HG03139 (cell line): ENCODE results near the gene ARHGEF16.

Experiments used
- ATAC-seq: cut with Tn5 transposase; IDR thresholded peaks from one replicate; pipeline ENCODE4 v1.9.1; 2021; ENCODE audit not compliant: unreplicated experiment

Gene ARHGEF16

DNA sequence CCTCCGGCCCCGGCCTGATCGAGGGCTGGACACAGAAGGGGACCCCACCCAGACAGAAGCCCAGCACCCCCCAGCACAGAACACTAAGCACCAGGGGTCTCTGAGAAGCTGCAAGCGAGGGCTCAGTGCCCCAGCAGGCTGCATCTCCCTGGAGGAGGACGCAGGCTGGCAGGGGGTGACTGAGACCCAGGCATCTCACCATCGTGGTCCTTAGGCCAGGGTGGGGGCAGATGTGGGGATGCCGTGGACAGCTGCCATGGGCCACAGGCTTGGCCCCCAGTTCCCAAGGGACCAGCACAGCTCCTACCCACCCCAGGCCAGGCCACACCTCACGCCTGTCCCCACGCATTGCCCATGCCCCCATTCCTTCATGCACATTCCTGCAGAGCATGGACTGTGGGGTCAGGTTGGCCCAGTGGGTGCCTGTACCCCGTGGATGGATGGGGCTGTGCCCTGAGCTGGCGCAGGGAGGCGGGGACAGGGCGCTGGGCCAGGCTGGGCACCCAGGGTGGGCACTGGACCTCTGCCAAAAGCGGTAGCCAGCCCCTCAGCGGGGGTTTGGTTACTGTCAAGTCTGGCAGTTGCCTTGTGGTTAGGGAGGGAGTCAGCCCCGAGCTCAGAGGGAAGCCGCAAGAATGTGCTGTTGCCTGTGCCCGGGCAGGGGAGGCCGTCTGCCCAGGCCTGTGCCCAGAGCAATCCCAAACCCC, 61.5 kb downstream of the ARHGEF16 start:
- ATAC-seq: no peak

DNA sequence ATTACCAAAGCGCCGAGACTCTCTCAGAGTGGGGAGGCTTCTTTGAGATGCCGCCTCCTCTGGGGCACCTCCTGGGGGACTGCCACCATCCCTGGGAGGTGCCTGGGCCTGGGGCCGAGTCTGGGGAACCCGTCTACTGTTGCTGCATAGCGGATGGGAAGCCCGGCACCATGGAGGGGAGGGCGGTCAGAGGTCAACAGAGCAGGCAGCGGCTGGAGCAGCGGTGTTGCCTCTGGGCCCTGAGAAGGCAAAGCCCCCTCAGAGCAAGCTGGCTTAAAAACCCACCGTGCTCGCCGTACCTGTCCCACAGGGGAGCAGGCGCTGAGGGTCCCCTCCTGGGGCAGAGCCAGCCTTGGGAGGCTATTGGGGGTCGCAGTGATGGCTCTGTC, 62.0 kb downstream of the ARHGEF16 start:
- ATAC-seq: no peak

DNA sequence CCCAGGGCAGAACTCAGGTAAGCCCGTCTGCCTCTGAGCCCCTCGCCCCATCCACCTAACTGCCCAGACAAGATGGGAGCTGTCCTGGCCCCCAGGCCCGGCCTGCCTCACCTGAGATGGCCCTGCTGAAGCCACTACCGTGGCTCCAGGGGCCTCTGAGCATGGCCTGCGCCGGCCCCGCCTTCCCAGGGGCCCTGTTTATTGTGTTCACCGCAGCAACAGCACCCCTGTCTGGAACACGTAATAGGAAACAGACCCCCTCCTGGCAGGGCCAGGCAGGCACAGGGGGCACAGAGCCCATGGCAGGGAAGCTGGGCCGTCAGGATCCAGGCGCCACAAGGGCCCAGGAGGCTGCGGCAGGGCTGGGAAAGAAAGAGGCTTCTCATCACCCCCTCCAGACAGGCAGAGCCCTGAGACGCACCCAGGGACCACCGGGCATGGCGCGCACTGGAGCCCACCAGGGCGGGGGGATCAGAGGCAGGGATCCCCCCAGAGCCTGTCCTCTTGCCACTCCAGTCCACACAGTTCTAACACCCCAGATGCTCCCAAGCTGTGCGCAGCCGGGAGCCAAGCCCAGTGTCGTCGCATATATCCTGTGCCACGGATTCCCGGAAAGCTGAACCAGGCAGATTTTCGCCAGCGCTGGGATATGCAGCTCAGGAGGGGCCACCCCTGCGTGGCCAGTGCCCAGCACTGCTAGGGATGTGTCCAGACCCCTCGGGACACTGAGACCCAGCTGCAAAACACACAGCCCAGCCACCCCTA, 62.6 kb downstream of the ARHGEF16 start:
- ATAC-seq: no peak

DNA sequence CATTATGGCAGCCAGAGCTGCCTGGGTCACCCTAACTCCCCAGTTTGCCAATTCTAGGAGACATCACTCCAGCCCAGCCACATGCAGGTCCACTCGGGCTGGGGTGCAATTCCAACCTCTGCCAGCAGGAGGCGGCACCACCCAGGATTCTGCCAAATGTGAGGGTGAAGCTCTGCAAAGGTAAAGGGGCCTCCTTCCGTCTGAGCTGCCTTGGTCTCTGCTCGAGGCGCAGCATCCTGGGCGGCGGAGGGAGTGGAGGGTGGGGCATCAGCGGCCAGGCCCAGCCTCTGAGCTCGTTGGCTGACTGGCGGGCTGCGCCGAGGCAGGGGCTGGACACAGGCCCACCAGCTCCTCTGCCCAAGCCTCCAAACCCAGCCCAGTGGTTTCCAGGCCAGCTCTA, 63.8 kb downstream of the ARHGEF16 start:
- ATAC-seq: no peak

DNA sequence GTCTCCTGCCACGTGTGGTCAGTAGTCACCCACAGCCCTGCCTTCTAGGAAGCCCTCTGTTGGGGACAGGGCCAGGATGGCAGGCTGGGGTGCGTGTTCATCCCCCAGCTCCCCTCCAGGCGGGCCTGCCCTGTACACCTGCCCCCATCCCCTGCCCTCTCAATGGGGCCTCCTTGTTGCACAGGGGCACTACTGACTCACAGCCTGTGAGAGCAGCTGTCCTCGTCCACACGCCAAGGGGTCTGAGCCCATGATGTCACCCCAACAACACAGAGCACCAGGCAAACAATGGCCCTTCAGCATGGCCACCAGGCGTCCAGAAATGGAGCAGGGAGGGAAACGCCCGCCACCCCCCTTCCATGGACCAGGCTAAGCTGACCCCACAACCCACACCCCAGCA, 64.3 kb downstream of the ARHGEF16 start:
- ATAC-seq: no peak

DNA sequence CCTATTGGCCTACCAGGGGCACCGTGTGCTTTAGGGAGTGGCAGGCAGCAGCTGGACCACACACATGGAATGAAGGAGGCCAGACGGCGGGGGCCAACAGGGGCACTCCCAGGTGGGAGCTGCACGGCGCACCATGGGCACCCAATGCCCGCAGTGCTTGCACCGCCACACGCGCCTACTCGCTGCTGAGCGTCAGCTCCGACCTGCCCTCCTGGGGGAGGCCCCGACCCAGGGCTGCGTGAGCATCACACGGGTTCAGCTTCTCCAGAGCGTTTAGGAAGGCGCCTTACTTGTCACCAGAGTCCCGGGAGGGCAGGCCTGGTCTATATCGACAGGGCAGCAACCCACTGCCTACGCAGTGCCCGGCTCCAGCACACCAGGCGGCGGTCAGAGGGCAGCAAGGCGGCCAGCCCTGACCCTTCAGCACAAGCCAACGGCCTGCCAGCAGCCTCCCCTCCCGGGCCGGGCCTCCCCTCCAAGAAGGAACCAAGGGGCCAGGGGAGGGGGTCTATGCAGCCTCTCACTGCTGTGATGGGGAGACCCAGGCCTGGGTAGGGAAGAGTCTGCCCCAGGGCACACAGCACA, 64.9 kb downstream of the ARHGEF16 start:
- no peak for ATAC-seq

DNA sequence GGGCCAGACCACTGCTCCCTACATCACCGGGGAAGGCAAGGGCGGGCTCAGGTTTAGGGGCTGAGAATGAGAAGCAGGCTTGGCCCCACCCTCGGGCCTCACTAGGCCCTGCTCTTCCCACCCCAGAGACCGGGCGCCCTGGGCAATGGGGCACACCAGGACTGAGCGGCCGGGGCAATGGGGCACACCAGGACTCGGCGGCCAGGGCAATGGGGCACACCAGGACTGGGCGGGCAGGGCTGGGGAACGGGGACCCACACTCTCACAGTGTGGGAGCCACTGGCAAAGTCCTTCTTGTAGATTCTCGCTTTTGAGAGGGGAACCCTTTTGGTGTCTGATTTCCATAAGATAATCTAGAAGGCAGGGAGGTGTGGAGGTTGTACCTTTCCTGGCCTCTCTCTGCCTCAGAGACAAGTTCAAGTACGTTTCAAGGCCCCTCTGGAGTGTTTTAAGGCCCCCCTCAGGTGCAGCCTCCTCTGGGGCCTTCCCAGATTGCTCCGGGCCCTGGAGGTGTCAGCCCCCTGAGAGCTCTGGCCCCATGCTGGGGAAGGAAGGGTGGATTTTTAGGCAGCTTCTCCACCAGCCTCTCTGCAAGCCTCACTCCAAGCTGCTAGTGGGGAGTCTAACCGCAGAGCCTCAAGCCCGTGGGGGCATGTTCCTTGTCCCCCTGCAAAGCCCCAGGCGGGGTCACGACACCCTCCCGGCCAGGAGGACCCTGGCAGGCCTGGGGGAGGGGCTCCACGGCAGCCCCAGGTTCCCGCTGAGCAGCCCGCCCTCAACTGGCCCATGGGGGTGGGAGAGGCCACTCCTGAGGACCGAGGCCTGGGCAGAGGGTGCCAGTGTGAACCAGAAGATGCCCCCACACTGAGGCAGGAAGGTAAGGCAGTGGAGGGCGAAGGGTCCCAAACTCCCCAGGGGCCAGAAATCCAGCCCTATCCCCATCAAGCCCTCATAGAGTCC, 66.2 kb downstream of the ARHGEF16 start:
- no peak for ATAC-seq

DNA sequence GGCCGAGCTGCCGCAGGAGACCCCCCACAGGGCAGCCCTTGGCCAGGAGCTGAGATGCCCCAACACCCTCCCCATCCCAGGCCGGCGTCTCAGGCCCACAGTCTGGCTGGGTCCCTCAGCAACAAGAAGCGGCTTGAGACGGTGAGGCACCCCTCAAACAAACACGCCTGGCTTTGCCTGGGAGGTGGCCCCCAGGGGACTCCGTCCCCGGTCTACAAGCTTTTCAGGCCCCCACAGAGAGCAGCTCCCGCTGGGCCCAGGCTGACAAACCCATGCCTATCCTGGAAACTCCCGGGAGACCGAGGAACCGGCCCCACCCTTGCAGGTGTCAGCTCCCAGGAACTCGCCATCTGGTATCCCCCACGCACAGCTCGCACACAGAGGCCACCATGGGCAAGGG, 67.0 kb downstream of the ARHGEF16 start:
- no peak for ATAC-seq

DNA sequence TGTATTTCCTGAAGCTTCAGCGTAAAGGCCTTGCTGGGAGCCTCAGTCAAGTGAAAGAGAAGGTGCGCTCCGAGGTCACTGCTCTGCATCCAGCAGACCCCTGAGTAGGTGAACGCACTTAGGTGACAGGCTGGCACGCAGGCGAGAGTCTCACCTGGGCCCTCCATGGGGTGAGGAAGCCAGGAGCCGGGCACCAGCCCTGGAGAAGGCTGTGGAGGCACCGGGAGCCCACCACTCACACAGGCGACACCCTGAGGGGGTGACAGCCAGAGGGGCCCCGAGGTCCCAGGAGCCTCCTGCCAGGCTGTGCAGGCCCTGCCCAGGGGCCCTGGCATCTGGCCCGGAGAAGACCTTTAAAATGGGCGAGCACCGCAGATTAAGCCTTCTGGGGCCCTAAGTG, 67.6 kb downstream of the ARHGEF16 start:
- no peak for ATAC-seq

DNA sequence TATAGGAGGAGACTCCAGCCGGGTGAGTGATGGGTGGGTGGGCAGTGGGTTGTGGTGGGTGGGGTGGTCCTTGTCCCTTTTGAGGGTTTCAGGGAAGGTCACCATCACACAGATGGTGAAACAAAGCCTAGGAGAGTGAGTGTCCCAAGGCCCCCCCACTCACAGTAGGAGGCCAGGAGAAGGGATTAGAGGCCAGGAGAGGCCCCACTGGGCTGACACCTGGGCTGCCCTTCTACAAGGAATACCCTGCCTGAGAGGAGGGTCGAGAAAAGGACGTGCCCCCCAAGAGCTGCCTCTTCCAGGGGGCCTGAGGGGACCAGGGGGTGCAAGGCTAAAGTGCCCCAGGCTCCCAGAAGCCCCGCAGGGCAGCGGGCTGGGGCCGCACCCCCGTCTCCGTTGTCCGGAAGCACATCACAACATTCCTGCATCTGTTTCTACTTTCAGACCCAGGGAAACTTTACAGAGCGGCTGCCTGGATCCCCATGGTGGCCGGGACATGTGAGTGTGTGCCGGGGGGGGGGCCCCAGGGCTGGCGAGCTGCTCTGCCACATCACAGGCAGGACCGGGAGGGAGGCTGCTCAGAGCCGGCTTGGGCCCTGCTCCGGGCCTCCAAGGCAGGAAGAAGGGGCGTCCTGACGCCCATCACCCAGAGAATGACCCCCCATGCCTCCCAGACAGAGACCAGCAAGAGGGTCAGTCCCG, 68.2 kb downstream of the ARHGEF16 start:
- ATAC-seq: no peak

DNA sequence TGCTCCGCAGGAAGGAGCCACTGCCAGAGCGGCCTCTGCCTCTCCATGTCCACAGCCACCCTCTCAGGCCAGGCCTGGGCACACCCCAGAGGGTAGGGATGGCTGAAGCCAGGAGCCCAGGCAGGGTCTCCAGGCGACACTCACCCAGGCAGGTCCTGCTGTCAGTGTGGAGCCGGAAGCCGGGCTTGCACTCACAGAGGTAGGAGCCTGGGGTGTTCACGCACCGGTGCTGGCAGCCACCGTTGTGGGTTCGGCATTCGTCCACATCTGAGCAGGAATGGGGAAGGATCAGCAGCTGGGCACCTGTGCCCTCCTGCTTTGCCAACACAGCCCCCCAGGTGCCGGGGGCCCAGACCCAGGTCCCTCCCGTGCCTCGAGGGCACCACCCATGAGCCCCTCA, 69.5 kb downstream of the ARHGEF16 start:
- ATAC-seq: no peak

DNA sequence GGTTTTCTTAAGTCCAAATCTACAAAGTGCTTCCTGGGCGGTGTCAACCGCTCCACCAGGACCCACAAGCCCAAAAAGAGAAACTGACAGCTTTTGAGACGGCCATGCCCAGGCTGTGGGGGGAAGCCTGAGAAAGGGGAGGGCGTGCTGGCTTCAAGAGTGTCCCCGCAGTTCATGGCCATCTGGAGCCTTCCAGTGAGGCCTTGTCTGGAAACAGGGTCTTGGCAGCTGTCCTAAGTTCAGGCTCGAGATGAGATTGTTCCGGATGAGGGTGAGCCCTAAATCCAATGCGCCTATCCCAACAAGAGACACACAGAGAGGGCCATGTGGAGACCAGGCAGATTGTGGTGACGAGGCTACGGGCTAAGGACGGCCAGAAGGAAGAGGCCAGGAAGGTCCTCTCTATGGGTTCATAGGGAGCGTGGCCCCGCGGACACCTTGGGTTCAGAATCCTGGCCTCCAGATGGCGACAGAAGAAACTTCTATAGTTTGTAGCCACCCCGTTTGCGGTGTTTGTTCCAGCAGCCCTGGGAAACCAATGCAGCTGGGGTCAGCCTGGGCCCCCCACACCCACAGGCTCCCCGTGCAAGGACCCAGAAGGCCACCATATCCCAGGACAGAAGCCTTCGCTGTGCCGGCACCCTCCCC, 70.2 kb downstream of the ARHGEF16 start:
- ATAC-seq: no peak

DNA sequence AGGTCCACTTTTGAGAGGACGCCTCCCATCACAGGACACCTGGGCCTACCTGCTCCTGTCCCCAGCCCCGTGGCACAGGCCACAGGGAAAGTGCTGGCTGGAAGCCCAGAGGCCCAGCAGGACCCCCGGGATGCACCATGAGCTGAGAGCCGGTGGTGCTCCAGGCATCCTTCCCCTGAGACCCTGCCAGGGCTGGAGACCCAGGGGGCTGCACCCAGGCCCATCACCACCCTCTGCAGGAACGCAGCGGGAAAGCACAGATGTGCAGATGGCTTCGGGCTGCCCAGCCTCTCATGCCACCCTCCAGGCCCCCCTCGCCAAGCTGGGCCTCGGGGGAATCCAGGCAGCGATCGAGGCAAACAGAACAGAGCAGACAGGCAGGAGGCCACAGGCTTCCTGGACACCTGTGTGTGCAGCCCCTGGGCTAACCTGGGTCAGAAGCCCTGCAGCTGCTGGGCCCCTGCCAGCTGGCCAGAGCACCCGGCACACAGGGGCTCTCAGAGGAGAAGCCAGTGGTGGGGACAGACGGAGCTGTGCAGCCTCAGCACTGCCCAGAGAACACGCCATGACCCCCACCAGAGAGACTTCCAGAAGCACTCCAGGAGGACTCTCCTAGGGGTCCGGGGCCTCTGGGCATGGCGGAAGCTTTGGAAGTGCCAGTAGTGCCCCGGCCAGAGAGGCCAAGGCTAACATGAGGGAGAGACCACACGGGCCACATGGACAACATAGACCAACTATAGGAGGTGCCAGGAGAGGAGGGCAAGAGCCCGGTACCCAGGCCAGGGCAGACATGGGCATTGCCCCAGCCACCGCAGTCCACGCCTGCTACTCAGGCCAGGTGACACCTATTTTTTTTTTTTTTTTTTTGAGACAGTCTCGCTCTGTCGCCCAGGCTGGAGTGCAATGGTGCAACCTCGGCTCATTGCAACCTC, 71.4 kb downstream of the ARHGEF16 start:
- ATAC-seq: no peak

DNA sequence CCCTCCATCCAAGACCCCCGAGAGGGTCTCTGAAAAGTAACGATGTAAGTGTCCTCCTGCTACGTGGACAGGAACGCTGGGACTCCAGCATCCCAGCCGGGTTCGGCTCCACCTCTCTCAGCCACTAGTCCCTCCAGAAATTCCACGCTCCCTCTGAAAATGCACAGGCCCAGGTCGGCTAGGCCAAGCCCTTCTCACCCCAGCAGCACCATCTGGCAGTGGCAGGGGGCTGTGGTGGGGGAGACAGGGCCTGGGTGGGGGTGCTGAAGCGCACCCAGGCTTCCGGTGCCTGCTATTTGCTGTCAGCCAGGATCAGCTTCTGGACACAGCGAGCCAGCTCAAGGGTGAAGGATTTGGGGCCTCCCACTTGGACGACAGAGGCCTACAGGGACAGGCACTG, 73.3 kb downstream of the ARHGEF16 start:
- no peak for ATAC-seq

DNA sequence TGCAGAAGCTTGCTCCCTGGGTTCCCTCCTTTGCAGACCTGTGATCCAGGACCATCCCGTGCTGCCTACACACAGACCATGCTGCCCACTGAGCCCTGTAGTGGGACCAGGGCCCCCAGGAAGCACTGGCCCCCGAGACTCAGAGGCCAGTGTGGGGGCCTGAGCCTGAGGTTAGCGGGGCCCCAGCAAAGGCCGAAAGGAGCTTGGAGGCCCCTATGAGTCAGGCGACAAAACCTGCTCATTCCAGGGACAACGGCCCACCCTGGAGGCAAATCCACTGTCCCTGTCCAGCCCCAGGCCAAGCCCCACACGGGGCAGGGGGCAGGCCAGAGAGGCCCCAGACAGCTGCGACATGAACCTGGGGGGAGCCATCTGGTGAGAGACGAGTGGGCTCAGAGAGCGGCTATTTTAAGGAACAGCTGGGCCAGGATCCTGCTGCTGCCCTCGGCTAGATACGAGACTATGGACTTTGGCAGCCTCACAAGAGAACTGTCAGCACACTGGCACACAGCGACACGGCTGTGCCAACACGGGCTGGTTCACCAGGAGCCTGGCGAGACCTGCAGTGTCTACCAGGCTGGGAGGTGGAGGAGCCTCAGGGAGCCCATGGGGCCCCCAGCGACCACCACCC, 74.7 kb downstream of the ARHGEF16 start:
- ATAC-seq: no peak

DNA sequence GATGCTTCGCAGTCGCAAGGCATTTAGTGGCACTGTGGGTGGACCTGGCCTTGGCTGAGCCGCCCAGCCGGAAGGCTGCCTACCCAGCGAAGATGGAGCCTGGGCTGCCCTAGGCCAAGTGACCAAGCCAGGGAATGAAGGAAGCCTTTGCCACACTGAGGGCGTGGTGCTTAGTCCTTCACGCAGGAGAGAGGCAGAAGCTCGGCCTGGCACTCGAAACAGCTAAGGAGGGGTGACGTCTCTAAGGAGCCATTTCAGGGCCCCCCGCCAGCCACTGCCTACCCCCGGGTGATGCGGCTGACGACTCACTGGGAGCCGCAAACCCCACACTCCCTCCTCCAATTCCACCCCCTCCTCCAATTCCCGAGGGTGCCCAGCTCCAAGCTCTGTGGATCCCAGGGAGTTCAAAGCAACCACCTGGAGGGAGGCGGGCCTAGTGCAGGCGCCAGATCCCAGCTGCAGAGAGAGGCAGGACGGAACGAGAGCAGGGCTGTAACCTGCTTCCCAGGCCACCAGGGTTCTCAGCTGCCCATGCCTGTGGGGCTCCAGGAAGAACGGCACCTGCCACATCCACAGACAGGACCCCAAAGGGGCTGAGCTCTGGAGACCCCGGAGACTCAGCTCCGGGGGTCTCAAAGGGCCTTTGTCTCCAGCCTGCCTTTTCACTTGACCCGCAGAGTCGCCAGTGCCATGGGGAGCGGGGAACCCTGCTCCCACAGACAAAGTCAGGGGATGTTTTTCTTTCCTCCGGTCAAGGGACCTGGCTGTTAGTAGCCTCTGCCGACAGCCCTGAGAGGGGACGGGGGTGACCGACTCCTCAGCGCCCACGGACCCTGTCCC, 75.8 kb downstream of the ARHGEF16 start:
- ATAC-seq: no peak
